Measurements from ENCODE around the gene IL18RAP. TPM values are rescaled to one million over a fixed set of nuclear protein-coding genes. Genes with fewer than 3 reads are reported as not detected.

Gene IL18RAP
- total RNA-seq, 1 experiment from 2014 or later, result not detected

GRCh38 chr2:102453501-102453900, 30.5 kb downstream of the IL18RAP start:
- Histone ChIP-seq H3K23ac (ENCODE audit: insufficient read length, low read depth, low read length) (no peak overlapping the region), H3K14ac (ENCODE audit: insufficient read depth, low read length) (no peak overlapping the region), H3K79me2 (ENCODE audit: insufficient read depth, low read length) (no peaks in the 10 kb centered on the region), H4K91ac (ENCODE audit: insufficient read length, low read depth, low read length) (no peak overlapping the region), H2BK12ac (ENCODE audit: insufficient read length, low read depth, low read length) (no peak overlapping the region), H3K18ac (ENCODE audit: insufficient read length, low read depth, low read length) (no peak overlapping the region), H3K9me3 (ENCODE audit: control insufficient read depth, low read depth, low read length) (no peaks in the 10 kb centered on the region), H2BK15ac (ENCODE audit: low read depth, low read length) (no peak overlapping the region), H2BK20ac (ENCODE audit: low read depth, low read length, poor library complexity, severe bottlenecking) (no peak overlapping the region), H4K8ac (replicated peaks; ENCODE audit: insufficient read length, low read depth, low read length) (no peak overlapping the region), H3K9ac (ENCODE audit: extremely low read depth, insufficient read length, low read length) (no peak overlapping the region), H3K56ac (ENCODE audit: insufficient read length, low read depth, low read length) (no peak overlapping the region), H3K27ac (ENCODE audit: insufficient read length, low read depth, low read length) (no peak overlapping the region), H2BK5ac (ENCODE audit: insufficient read length, low read length) (no peak overlapping the region), H4K20me1 (ENCODE audit: control insufficient read depth, insufficient read depth, insufficient read length) (no peaks in the 10 kb centered on the region), H3K4me1 (ENCODE audit: insufficient read depth, low read length) (no peaks in the 10 kb centered on the region), H3K79me1 (ENCODE audit: insufficient read depth, low read depth, low read length, poor library complexity, severe bottlenecking) (no peaks in the 10 kb centered on the region), H3T11ph (ENCODE audit: low read length) (no peak overlapping the region), H2AK5ac (ENCODE audit: insufficient read length, low read length) (no peak overlapping the region), H3K23me2 (ENCODE audit: insufficient read length, low read depth, low read length, poor library complexity, severe bottlenecking) (no peaks in the 10 kb centered on the region), H2BK120ac (ENCODE audit: low read depth, low read length, poor library complexity, severe bottlenecking) (no peak overlapping the region), H3K27me3 (ENCODE audit: insufficient read depth, low read length) (no peaks in the 10 kb centered on the region), H2AFZ (ENCODE audit: low read length) (no peak overlapping the region), H3K4ac (ENCODE audit: low read depth, low read length) (no peak overlapping the region), H3K4me2 (ENCODE audit: insufficient read depth, insufficient read length, low read length) (no peak overlapping the region), H4K5ac (ENCODE audit: insufficient read length, low read depth, low read length) (no peak overlapping the region)
- Mint-ChIP-seq H3K4me1 (no peaks in the 10 kb centered on the region), H3K27ac (no peak overlapping the region), H3K36me3 (ENCODE audit: insufficient read depth in 1 of 3, low read depth in 3 of 3) (no peaks in the 10 kb centered on the region), H3K9me3 (peaks cover 0 to 4% of the 10 kb centered on the region in 2 experiments; a peak in 1 of 5 replicates), H3K27me3 (ENCODE audit: low read depth) (peaks cover 3% of the 10 kb centered on the region; the same call in 1 of the 2 replicates), H3K4me3 (no peak overlapping the region)
- TF ChIP-seq, protein P1, sequence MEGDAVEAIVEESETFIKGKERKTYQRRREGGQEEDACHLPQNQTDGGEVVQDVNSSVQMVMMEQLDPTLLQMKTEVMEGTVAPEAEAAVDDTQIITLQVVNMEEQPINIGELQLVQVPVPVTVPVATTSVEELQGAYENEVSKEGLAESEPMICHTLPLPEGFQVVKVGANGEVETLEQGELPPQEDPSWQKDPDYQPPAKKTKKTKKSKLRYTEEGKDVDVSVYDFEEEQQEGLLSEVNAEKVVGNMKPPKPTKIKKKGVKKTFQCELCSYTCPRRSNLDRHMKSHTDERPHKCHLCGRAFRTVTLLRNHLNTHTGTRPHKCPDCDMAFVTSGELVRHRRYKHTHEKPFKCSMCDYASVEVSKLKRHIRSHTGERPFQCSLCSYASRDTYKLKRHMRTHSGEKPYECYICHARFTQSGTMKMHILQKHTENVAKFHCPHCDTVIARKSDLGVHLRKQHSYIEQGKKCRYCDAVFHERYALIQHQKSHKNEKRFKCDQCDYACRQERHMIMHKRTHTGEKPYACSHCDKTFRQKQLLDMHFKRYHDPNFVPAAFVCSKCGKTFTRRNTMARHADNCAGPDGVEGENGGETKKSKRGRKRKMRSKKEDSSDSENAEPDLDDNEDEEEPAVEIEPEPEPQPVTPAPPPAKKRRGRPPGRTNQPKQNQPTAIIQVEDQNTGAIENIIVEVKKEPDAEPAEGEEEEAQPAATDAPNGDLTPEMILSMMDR (conservative IDR thresholded peaks at IDR 0.05), result no peak
- no peak for DNase-seq
- WGBS (ENCODE audit: extremely low coverage, insufficient read length, low lambda C conversion rate), result no CpG with 5 or more reads among the region's 4 CpGs
